IPS-18c (cell line): ENCODE results near the gene ZFAND4.
"Not testable (repeated sequence)": the region's sequence is repeated elsewhere in the genome, so short reads cannot be mapped to it uniquely, and the experiment has no call there.

Experiments
- H3K4me3 ChIP-seq: 2 replicates; pipeline ENCODE4 v1.7.0; 2013; ENCODE audit warnings: low read depth, mild to moderate bottlenecking, low read length, moderate library complexity; ENCODE audit not compliant: insufficient read depth
- H3K9me3 ChIP-seq: one replicate; pipeline ENCODE4 v1.6.1; 2013; ENCODE audit warnings: mild to moderate bottlenecking, low read length, moderate library complexity; ENCODE audit not compliant: control insufficient read depth, insufficient read depth

Gene ZFAND4

DNA sequence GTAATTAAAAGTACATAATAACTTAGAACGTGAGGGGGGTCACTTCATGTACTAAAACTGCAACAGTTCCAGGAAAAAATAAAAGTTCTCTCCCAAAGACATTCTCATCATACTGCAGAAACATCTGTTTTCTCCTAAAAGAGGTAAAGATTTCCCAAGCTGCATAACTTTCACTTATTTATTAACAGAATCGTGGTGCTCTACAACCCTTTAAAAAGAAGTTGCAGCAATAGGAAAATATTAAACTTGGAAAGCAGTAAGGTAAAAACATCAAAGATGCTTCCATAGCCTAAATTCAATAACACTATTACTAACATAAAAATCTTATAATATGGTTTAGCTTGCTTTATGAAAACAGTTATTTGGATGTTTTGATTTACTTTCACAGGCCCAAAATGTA, 23.3 kb downstream of the ZFAND4 start:
- H3K9me3 ChIP-seq: no peaks in the 10 kb centered on the region
- H3K4me3 ChIP-seq: no peak overlapping the region

- Histone ChIP-seq H3K4me3 (no peak overlapping the region), H3K9me3 (no peaks in the 10 kb centered on the region)
Observed at GRCh38 chr10:45647118-45647517, 25.5 kb downstream of the ZFAND4 start.

DNA sequence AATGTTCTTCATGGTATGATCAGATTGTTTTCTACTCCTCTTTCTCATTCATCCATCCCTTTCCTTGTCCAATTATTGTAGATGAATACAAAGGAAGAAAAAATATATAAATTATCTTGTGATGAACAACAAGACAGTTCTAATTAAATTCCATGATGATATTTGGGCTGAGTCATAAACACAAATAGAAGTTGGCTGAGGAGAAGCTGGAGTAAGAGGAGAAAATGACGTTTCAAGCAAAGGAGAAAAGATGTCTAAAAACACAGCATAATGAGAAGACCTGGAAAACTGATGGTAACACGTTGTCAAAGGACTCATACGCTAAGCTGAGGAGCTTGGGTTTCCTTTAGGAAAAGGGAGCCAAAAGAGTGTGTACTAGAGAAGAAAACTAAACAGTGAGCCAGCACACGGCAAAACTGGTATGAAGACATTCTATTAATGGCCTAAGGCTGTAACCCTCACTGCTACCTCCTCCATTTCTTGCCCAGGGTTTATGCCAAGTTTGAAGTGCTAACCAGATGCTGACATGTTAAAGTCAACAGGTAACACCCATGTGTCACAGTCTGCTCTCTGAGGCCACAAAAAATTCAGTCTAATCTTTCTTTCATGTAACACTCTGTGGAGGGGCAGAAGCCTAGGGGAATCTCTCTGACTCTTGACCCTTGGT, 26.1 kb downstream of the ZFAND4 start:
- no peaks in the 10 kb centered on the region for H3K9me3 ChIP-seq
- no peak overlapping the region for H3K4me3 ChIP-seq

GRCh38 chr10:45644527-45644926, 28.0 kb downstream of the ZFAND4 start:
- H3K9me3 ChIP-seq: no peaks in the 10 kb centered on the region
- H3K4me3 ChIP-seq: no peak overlapping the region

DNA sequence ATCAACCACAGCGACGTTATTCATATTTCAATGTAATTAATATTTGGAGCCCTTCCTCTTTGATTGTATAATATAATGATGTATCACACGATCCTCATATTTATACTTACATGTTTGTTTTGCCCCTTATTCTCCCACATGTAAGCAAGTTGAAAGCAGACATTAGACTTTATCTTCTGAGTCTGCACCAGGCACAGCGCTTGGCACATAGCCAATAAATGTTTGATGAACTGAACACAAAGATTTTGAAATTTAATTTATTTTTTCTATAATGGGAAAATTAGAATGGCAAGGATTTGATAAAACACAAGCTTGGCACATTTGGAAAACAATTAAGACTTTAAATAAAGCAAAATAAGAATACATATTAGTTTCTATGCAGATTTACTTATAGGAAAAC, 31.6 kb downstream of the ZFAND4 start:
- Histone ChIP-seq H3K9me3 (no peaks in the 10 kb centered on the region), H3K4me3 (no peak overlapping the region)

DNA sequence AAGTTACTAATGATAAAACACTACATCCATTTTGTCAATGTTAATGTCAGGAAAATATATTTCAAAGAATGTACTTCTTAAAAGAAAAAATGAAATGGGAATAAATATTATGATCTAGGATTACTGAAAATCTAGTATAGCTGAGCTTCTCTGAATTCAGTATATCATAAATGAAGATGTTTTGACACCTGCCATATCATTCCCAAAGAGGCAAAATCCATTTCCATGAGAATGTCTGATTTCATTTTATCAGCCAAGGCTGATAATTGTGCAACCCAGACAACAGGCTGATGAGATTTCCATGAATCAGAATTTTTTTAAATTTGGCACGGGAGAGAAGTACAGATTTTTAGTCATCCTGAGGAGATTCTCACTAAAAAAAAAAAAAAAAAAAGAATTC, 32.5 kb downstream of the ZFAND4 start:
- no peaks in the 10 kb centered on the region for H3K9me3 ChIP-seq
- H3K4me3 ChIP-seq: no peak overlapping the region

- H3K9me3 ChIP-seq: no peaks in the 10 kb centered on the region
Observed at GRCh38 chr10:45627412-45628048, 45.0 kb downstream of the ZFAND4 start.

GRCh38 chr10:45625879-45626278, 46.7 kb downstream of the ZFAND4 start:
- Histone ChIP-seq H3K4me3 (no peak overlapping the region), H3K9me3 (no peaks in the 10 kb centered on the region)

More at GRCh38 chr10:45627412-45628048, 45.0 kb downstream of the ZFAND4 start:
- no peak overlapping the region for H3K4me3 ChIP-seq

DNA sequence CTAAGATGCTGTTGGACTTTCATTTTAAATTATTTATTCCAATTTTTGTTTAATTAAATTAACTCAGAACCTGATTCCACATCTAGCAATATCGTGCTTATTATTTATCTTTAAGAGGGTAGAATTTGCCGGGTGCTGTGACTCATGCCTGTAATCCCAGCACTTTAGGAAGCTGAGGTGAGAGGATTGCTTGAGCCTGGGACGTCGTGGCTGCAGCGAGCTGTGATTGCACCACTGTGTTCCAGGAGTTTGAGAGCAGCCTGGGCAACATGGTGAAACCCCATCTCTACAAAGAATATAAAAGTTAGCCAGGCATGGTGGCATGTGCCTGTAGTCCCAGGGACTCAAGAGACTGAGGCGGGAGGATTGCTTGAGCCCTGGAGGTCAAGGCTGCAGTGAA, 47.8 kb downstream of the ZFAND4 start:
- Histone ChIP-seq H3K4me3 (no peak overlapping the region), H3K9me3 (no peaks in the 10 kb centered on the region)

DNA sequence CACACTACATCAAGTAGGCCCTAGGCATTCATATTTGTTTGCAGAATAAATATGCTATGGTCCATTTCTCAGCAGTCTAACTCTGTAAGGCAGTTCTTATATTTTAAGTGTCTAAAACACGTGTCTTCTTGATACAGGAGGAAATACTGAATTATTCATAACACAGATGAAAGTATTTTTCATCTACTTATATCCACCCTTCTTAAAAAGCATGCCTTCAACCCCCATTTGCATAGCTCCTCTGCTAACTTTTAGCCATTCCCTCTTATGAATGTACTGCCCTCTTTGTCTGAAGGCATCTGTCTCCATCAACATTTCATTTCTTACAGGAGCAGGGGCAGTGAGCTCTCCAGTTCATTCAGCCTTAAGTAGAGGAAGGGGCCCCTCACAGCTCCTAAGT, 57.7 kb downstream of the ZFAND4 start:
- Histone ChIP-seq H3K4me3 (no peak overlapping the region), H3K9me3 (no peaks in the 10 kb centered on the region)

GRCh38 chr10:45612741-45613140, 59.8 kb downstream of the ZFAND4 start:
- no peak overlapping the region for H3K4me3 ChIP-seq
- no peaks in the 10 kb centered on the region for H3K9me3 ChIP-seq

GRCh38 chr10:45608052-45608451, 64.5 kb downstream of the ZFAND4 start:
- Histone ChIP-seq H3K4me3 (no peak overlapping the region), H3K9me3 (no peaks in the 10 kb centered on the region)

- Histone ChIP-seq H3K9me3 (no peaks in the 10 kb centered on the region), H3K4me3 (no peak overlapping the region)
Observed at GRCh38 chr10:45607276-45607675, 65.3 kb downstream of the ZFAND4 start.

GRCh38 chr10:45602836-45603235, 69.7 kb downstream of the ZFAND4 start:
- Histone ChIP-seq H3K9me3 (no peaks in the 10 kb centered on the region), H3K4me3 (no peak overlapping the region)

GRCh38 chr10:45602082-45602730, 70.4 kb downstream of the ZFAND4 start:
- H3K4me3 ChIP-seq: no peak overlapping the region
- no peaks in the 10 kb centered on the region for H3K9me3 ChIP-seq

GRCh38 chr10:45601254-45601930, 71.2 kb downstream of the ZFAND4 start:
- not testable (repeated sequence) for H3K9me3 ChIP-seq

DNA sequence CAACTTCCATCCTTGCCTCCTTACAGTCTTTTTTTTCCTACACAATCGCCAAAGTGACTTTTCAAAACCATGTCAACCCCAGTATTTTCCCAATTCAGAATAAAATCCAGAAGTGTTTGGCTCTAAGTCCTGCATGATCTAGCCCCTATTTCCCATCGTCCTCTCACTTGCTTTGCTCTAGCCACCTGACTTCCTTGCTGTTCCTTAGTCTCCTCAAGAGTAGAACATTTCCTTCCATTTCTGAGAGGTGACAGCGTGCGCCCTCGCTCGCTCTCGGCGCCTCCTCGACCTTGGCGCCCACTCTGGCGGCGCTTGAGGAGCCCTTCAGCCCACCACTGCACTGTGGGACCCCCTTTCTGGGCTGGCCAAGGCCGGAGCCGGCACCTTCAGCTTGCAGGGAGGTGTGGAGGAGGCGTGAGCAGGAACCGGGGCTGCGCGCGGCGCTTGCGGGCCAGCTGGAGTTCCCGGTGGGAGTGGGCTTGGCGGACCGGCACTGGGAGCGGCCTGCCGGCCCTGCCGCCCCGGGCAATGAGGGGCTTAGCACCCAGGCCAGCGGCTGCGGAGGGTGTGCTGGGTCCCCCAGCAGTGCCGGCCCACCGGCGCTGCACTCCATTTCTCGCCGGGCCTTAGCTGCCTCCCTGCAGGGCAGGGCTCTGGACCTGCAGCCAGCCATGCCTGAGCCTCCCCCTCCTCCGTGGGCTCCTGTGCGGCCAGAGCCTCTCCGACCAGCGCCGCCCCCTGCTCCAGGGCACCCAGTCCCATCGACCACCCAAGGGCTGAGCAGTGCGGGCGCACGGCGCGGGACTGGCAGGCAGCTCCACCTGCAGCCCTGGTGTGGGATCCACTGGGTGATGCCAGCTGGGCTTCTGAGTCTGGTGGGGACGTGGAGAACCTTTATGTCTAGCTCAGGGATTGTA, 72.0 kb downstream of the ZFAND4 start:
- H3K4me3 ChIP-seq, H3K9me3 ChIP-seq: not testable (repeated sequence)

More at GRCh38 chr10:45601254-45601930, 71.2 kb downstream of the ZFAND4 start:
- not testable (repeated sequence) for H3K4me3 ChIP-seq
